Right lung (tissue), 10 donors: Measurements from ENCODE around the gene RBM3. TPM values are rescaled to one million over a fixed set of nuclear protein-coding genes. Genes with fewer than 3 reads are reported as not detected.
A peak's percentile ranks its signal among the peaks of the same experiment; 100 is the strongest.
"Not testable (repeated sequence)": the region's sequence is repeated elsewhere in the genome, so short reads cannot be mapped to it uniquely, and the experiment has no call there.

ENCODE experiments used
- DNase-seq, 2 donors: peaks; one replicate each; pipeline ENCODE4 v3.0.0-alpha.2; 2013
- long read RNA-seq, 8 donors: transcript quantifications; one replicate each; lab custom pipeline, GENCODE V29; 2026
- polyA plus RNA-seq, 5 donors: library from polyadenylated mRNA; unstranded; fragments of 120-200 nt; gene quantifications; one replicate each; pipeline versions ENCODE4 v1.2.1 to v1.2.3, GENCODE V29; 2013; ENCODE audit warnings: inconsistent platforms in 1 of 5, low replicate concordance in 1 of 5; ENCODE audit not compliant: insufficient read length in 5 of 5, insufficient read depth in 1 of 5

Gene RBM3
- 100 to 1,000 TPM; 322 to 463 (median 376) TPM for polyA plus RNA-seq
- long read RNA-seq, donor 1, transcript RBM3-204 (8 exons, 1,375 nt), result minor isoform, 5 of 199 reads
- long read RNA-seq, donor 1, transcript RBM3-202 (6 exons, 1,130 nt), result minor isoform, 8 of 199 reads
- long read RNA-seq, donor 1, transcript RBM3-203 (7 exons, 2,162 nt), result major isoform, 131 of 199 reads
- long read RNA-seq, donor 1, transcript RBM3-206 (3 exons, 947 nt), result minor isoform, 10 of 199 reads
- long read RNA-seq, donor 1, partial matches to known transcripts, result 30 of 199 reads
- long read RNA-seq, donor 1, other reads (novel, unspliced or antisense), result 13 of 199 reads
- long read RNA-seq, donor 2, transcript RBM3-203 (7 exons, 2,162 nt), result major isoform, 71 of 97 reads
- long read RNA-seq, donor 2, partial matches to known transcripts, result 10 of 97 reads
- long read RNA-seq, donor 2, other reads (novel, unspliced or antisense), result 5 of 97 reads
- long read RNA-seq, donor 3, transcript RBM3-203 (7 exons, 2,162 nt), result major isoform, 63 of 236 reads
- long read RNA-seq, donor 3, transcript RBM3-202 (6 exons, 1,130 nt), result minor isoform, 5 of 236 reads
- long read RNA-seq, donor 3, partial matches to known transcripts, result 160 of 236 reads
- long read RNA-seq, donor 3, other reads (novel, unspliced or antisense), result 0 of 236 reads
- long read RNA-seq, donor 4, transcript RBM3-203 (7 exons, 2,162 nt), result major isoform, 55 of 71 reads
- long read RNA-seq, donor 4, partial matches to known transcripts, result 0 of 71 reads
- long read RNA-seq, donor 4, other reads (novel, unspliced or antisense), result 10 of 71 reads
- long read RNA-seq, donor 5, transcript RBM3-203 (7 exons, 2,162 nt), result major isoform, 153 of 234 reads
- long read RNA-seq, donor 5, transcript RBM3-202 (6 exons, 1,130 nt), result minor isoform, 6 of 234 reads
- long read RNA-seq, donor 5, partial matches to known transcripts, result 56 of 234 reads
- long read RNA-seq, donor 5, other reads (novel, unspliced or antisense), result 11 of 234 reads
- long read RNA-seq, donor 6, transcript RBM3-203 (7 exons, 2,162 nt), result major isoform, 88 of 125 reads
- long read RNA-seq, donor 6, transcript RBM3-204 (8 exons, 1,375 nt), result minor isoform, 6 of 125 reads
- long read RNA-seq, donor 6, transcript RBM3-206 (3 exons, 947 nt), result minor isoform, 6 of 125 reads
- long read RNA-seq, donor 6, partial matches to known transcripts, result 17 of 125 reads
- long read RNA-seq, donor 6, other reads (novel, unspliced or antisense), result 0 of 125 reads
- long read RNA-seq, donor 7, transcript RBM3-203 (7 exons, 2,162 nt), result major isoform, 70 of 77 reads
- long read RNA-seq, donor 7, partial matches to known transcripts, result 0 of 77 reads
- long read RNA-seq, donor 7, other reads (novel, unspliced or antisense), result 0 of 77 reads
- long read RNA-seq, donor 8, transcript RBM3-203 (7 exons, 2,162 nt), result major isoform, 53 of 69 reads
- long read RNA-seq, donor 8, partial matches to known transcripts, result 13 of 69 reads
- long read RNA-seq, donor 8, other reads (novel, unspliced or antisense), result 0 of 69 reads

DNA sequence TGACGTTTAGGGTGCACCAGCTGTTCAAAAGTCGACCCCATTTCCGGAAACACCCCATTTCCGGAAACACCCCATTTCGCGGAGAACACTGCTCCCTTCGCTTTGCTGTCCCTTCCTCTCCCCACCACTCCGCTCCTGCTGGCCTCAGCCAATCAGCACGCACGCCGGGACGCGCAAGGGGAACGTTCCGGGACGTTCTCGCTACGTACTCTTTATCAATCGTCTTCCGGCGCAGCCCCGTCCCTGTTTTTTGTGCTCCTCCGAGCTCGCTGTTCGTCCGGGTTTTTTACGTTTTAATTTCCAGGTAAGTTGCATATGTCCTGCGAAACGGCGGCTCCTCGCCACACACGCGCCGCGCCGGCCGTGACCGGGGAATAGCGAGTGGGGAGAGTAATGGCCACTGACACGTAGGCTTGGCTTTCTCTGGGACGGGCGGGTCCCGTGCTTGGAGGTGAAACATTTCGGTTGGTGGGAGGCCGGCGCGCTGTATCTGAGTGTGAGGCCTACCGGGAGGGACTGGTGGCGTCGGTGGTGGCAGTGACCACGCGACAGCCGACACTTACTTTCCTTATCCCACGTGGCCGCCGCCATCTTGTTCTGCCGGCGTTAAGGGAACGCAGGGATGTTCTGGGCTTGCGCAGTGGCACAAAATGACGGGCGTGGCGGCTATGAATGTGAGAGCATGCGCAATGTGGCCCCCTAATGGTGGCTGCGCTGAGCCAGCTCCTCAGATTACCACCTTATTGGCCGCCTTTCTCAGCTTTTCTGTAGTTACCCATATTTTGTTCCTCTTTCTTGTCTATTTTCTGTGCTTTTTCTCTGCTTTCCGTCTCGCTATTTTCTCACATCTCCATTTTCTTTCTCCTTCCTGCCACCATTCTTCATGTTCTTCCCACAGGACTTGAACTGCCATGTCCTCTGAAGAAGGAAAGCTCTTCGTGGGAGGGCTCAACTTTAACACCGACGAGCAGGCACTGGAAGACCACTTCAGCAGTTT lies at the start of gene RBM3:
TSS of gene RBM3 (plus strand) at position 215 of the 997 bp plus-strand sequence. CDS start at position 912, 697 bp downstream.
- peak; percentile 89 to 91 for DNase-seq

DNA sequence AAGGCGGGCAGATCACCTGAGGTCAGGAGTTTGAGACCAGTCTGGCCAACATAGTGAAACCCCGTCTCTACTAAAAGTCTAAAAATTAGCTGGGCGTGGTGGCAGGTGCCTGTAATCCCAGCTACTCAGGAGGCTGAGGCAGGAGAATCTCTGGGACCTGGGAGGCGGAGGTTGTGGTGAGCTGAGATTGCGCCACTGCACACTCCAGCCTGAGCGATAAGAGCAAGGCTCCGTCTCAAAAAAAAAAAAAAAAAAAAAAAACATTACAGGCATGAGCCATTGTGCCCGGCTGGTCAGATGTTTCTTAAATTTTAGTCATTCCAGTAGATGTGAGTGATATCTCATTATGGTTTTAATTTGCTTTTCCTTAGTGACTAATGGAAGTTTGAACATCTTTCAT lies 48.4 kb upstream of the RBM3 start:
- DNase-seq, result not testable (repeated sequence)

DNA sequence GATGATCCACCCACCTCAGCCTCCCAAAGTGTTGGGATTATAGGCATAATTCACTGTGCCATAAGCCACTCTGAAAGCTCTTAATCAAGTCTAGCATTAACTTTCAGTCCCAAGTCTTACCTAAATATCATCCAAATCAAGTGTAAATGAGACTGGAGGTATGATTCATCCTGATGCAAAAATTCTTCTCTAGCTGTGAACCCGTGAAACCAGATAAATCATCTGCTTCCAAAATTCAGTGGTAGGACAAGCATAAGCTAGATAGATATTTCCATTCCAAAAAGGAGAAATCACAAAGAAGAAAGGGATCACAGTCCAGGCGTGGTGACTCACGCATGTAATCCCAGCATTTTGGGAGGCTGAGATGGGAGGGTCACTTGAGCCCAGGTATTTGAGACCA lies 43.5 kb upstream of the RBM3 start:
- no peak for DNase-seq

DNA sequence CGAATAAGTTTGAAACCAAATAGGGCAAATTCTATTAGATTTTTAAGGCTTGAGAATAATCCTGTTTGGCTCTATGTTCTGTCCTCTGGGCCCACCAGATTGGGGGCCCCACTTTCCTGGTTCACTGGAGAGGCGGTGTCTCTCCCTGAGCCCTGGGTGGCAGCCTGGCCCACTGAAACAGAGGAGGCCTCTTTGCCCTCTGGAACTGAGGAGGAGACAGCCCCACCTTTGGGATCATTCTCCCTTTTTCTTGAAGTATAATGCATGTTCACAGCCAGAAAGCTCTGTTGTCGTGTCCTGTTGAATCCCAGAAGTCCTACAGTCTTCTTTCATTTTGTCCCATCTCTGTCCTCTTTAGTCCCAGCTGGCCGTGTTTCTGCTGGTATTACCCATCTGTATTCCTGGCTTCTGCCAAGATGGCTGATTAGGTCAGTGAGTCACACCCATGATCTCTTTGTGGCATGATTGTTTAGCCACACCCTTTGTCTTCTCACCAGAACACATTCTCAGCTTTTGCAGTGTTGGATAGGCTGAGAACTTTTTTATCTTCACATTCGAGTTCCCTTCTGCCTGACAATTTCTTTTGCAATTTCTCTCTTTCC lies 42.8 kb upstream of the RBM3 start:
- DNase-seq, result no peak

DNA sequence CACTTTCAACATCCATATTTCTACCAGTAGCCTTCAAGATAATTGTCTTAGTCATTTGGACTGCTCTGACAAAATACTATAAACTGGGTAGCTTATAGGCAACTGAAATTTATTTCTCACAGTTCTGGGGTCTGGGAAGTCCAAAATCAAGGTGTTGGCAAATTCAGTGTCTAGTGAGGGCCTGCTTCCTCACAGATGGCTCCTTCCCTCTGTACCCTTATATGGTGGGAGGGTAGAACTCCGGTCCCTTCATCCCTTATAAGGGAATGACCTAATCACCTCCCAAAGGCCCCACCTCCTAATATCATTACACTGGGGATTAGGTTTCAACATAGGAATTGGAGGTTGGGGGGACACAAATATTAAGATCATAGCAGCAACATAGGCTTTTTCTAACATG lies 42.1 kb upstream of the RBM3 start:
- no peak for DNase-seq

DNA sequence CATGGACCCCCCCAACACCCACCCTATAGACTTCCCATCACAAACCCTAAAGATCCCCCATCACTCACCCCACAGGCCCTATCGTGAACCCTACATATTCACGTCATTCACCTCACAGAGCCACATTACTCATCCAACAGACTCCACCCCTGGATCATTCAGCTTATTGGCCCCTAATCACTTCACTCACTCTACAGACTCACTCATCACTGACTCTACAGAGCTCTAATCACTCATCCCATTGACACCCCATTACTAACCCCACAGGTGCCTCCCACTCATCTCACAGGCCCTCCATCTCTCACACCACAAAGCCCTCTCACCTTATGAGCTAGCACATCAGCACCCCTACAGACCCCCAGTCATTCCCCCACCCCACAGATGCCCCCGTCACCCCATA lies 41.1 kb upstream of the RBM3 start:
- no peak for DNase-seq

DNA sequence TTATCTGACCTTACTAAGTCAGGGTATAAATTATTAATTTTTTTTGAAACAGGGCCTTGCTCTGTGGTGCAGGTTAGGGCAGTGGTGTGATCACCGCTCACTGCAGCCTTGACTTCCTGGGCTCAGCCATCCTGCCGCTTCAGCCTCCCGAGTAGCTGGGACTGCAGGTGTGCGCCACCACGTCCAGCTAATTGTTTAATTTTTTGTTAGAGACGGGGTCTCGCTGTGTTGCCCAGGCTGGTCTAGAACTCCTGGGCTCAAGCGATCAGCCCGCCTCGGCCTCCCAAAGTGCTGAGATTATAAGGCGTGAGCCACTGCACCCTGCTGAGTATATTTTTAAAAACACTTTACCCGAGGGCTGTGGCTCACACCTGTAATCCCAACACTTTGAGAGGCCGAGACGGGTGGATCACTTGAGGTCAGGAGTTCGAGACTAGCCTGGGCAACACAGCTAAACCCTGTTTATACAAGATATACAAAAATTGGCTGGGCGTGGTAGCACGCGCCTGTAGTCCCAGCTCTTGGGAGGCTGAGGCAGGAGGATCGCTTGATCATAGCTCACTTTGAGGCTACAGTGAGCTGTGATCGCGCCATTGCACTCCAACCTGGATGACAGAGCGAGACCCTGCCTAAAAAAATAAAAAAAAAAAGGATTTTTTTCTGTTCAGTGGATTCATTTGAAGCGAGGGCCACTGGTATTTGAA lies 35.5 kb upstream of the RBM3 start:
- no peak for DNase-seq

DNA sequence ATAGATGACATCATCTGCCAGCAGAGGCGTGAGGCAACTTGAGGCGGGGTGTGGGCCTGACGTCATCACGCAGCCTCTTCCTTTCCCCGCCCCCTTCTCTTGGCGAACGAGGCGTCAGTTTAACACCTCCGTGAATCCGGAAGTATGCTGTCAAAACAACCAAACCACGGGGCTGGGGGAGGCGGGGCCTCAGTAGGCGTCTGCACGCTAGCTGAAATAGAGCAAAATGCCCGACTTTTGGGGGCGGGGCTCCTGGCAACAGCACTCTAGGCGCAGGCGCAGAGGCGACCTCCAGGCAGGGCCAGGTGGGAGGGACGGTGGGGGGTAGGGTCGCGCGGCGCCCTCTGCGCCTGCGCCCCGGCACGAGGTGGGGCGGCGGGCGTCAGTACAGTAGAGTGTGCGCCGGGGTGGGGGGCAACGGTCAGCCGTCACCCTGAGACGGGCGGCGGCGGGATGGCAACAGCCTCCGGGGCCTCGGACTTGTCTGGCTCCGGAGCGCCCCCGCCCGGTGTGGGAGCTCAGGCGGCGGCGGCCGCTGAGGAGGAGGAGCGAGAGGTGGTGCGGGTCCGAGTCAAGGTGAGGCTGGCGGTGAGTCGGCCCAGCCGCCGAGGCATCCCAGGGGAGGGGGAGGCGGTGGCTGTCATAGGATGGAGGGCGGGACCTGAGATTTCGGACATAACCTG lies 34.8 kb upstream of the RBM3 start, which contains the start of gene TBC1D25:
TSS of gene TBC1D25 (plus strand) at position 370 of the 683 bp plus-strand sequence. CDS start at position 454, 84 bp downstream.
- DNase-seq, result peak; percentile 94 to 96

DNA sequence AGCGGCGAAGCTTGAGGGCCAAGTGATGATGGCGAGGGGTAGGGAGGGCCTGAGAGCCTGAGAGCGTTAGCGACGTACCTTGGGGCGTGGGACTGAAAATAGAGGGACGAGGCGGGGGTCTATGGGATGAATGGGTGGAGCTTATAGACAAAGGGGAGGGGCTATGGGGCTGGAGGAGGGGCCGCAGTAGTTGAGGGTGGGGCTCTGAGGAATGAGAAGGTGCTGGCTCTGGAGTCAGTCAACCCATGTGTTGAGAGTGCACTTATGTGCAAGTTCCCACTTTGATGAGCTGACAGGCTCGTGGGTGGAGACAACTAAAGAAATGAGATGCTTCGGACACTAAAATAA lies 34.3 kb upstream of the RBM3 start:
- no peak for DNase-seq

DNA sequence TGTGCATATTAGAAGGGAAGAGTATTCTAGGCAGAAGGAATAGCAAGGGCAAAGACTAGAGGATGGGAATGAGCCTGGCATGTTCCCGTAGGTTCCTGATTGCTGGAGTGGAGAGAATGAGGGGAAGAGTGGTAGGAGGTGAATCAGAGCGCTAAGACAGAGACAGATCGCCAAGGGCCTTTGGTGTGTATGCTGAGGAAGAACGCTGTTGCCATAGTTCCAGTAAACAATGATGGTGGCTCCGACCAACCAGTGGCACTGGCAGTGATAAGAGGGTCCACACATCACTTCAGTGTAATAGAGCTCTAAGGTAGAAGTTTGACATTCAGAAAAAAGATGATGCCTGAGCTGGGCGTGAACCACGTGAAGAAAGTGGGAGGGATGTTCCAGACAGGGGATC lies 33.8 kb upstream of the RBM3 start:
- DNase-seq, result no peak

DNA sequence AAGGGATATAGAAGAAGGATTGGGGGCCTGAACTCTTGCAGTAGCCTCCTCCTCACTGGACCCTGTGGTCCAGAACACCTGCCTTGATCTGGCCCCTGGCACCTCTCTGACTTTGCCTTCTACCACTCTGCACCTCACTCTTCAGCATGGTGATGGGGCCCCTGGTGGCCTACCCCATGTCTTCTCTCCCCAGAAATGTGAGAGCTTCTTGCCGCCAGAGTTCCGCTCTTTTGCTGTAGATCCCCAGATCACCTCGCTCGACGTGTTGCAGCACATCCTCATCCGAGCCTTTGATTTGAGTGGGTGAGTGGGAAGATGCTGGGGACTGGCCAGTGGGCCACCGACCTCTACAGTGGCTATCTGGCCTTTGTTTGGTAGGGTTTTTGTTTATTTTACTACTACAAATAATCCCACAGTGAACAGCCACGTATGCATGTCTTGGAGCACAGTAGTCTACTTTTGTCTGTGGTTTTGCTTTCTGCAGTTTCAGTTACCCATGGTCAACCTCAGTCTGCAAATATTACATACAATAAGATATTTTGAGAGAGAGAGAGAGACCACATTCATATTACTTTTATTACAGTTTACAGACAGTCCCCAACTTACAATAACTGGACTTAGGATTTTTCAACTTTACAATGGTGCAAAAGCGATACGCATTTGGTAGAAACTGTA lies 33.0 kb upstream of the RBM3 start:
- no peak for DNase-seq

DNA sequence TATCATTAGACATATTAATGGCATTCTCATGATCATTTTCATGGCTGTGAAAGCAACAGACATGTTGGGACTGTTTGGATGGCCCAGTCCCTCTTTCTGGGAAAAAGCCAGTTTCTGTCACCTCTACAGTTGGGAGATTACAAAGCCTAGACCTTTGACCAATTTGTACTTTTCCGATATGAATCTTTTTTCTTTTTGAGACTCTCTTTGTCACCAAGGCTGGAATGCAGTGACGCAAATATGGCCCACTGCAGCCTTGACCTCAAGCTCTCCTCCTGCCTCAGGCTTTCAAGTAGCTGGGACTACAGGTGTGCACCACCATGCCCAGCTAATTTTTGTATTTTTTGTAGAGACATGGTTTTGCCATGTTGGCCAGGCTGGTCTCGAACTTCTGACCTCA lies 25.4 kb upstream of the RBM3 start:
- DNase-seq, result no peak

DNA sequence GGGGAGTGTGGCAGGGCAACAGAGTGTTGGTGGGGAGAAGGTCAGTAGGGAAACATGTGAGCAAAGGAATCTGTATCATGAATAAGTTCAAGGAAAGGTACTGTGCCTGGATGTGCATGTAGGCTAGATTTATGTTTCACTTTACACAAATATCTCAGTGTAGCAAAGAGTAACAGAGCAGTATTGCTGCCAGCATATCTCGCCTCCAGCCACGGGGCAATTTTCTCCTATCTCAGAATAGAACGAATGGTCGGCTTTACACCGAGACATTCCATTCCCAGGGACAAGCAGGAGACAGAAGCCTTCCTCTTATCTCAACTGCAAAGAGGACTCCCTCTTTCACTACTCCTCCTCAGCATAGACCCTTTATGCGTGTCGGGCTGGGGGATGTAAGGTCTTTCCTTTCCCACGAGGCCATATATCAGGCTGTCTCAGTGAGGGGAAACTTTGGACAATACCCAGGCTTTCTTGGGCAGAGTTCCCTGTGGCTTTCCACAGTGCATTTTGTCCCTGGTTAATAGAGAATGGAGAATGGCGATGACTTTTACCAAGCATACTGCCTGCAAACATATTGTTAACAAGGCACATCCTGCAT lies 18.5 kb upstream of the RBM3 start:
- not testable (repeated sequence) for DNase-seq

DNA sequence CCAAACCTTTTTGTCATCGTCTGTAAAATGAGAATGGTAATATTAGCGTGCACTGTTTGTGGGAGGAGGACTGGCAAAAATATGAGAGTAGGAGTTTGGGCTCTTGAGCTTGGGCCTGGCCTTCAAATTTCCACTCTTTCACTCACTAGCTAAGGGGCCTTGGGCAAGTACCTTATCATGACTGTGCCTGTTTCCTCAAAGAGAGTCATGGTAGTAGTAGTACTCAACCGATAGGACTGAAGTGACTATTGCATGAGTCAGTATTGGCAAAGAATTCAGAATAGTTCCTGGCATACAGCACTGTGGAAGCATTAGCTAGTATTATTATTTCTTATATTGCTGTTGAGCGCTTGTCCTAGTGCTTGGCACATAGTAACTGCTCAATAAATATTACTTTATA lies 16.0 kb upstream of the RBM3 start:
- DNase-seq, result no peak

DNA sequence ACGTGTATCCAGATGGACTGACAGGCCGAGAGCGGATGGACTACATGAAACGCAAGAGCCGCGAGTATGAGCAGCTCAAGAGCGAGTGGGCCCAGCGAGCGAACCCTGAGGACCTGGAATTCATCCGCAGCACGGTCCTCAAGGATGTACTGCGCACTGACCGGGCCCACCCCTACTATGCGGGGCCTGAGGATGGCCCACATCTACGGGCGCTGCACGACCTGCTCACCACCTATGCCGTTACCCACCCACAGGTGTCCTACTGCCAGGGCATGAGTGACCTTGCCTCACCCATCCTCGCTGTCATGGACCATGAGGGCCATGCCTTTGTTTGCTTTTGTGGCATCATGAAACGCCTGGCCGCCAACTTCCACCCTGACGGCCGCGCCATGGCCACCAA lies 14.6 kb upstream of the RBM3 start:
- DNase-seq, result no peak

DNA sequence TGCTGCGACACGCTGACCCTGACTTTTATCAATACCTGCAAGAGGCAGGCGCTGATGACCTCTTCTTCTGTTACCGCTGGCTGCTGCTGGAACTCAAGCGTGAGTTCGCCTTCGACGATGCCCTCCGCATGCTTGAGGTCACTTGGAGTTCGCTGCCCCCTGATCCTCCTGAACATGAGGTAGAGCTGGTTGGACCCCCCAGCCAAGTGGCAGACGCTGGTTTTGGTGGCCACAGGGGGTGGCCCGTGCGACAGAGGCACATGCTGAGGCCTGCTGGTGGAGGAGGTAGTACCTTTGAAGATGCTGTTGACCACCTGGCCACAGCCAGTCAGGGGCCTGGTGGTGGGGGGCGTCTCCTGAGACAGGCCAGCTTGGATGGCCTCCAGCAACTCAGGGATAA lies 14.2 kb upstream of the RBM3 start:
- DNase-seq, result no peak

DNA sequence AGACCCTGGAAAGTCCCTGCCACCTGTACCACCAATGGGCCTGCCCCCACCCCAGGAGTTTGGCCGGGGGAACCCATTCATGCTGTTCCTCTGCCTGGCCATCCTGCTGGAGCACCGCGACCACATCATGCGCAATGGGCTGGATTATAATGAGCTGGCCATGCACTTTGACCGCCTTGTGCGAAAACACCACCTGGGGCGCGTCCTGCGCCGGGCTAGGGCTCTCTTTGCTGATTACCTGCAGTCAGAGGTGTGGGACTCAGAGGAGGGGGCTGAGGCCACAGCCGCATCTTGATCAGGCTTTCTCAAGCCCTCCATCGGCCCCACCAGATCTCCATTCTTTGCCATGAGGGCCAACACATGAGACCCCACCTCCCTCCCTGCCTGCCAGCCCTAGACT lies 13.6 kb upstream of the RBM3 start:
- no peak for DNase-seq
